ENCODE results near the gene C16orf86. TPM values are rescaled to one million over a fixed set of nuclear protein-coding genes. Genes with fewer than 3 reads are reported as not detected.

C16orf86 gene
- total and polyA plus RNA-seq, 2 of the 8 experiments (the other 6 are each of a cell fraction or from before 2014, with no cell fraction given) = 1.4 to 2.3 TPM

DNA sequence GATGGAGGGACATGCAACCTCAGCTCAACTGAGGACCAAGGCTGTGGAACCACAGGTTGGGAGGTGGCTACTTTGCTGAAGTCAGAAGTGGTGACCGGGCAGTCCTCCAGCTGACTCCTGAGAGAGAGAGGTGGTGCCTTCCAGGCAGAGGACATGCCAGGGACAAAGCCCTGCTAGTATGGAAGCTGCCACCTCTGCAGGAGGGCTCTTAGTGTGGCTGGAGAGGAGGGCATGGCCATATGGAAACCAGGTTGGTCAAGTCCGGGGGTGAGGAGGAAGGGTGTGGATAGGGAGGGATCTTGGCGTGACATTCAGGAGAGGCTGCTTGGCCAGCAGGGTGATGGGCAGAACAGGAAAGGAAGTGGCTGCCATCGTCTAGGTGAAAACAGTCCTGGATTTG, 5.7 kb downstream of the C16orf86 start:
- Histone ChIP-seq H2BK12ac (ENCODE audit: low read depth, low read length) (no peak overlapping the region), H3K79me1 (ENCODE audit: low read depth, low read length) (no peaks in the 10 kb centered on the region; the same call in 1 of the 2 replicates), H3K27ac (ENCODE audit: low read depth, low read length) (no peak overlapping the region), H2BK5ac (ENCODE audit: low read depth, low read length) (no peak overlapping the region), H4K5ac (ENCODE audit: insufficient read length, low read depth, low read length) (no peak overlapping the region), H2BK15ac (ENCODE audit: low read length) (no peak overlapping the region), H3K79me2 (ENCODE audit: control insufficient read depth in 1 of 2, insufficient read depth in 2 of 2, low read length in 2 of 2) (no peaks in the 10 kb centered on the region), H3K23ac (ENCODE audit: insufficient read length) (no peak overlapping the region), H4K20me1 (replicated peaks in 1 of 2; ENCODE audit: control insufficient read depth in 1 of 2, insufficient read depth in 2 of 2, low read length in 2 of 2) (peaks cover 3 to 12% of the 10 kb centered on the region in 2 experiments), H3K18ac (ENCODE audit: extremely low read depth, low read length) (no peak overlapping the region), H3K4me2 (ENCODE audit: insufficient read depth in 1 of 2, low read depth in 2 of 2, low read length in 2 of 2) (no peak overlapping the region), H2BK20ac (ENCODE audit: low read length) (no peak overlapping the region), H3K9ac (replicated peaks in 1 of 4; ENCODE audit: extremely low read depth in 1 of 4, low read depth in 3 of 4, low read length in 3 of 4) (no peak overlapping the region), H2AK5ac (ENCODE audit: low read depth, low read length) (no peak overlapping the region), H3K23me2 (ENCODE audit: low read depth, low read length) (no peaks in the 10 kb centered on the region), H4K91ac (replicated peaks; ENCODE audit: insufficient read length, low read length) (no peak overlapping the region), H3K27me3 (replicated peaks in 1 of 4; ENCODE audit: control insufficient read depth in 3 of 4, extremely low read depth in 1 of 4, insufficient read depth in 3 of 4, low read length in 3 of 4) (no peaks in the 10 kb centered on the region; a peak in 1 of 7 replicates), H3K9me3 (ENCODE audit: insufficient read depth in 2 of 2, low read depth in 1 of 2, low read length in 1 of 2) (no peaks in the 10 kb centered on the region), H3K56ac (replicated peaks; ENCODE audit: insufficient read length, low read depth, low read length) (no peak overlapping the region), H3K4me1 (replicated peaks in 1 of 4; ENCODE audit: control insufficient read depth in 3 of 4, insufficient read depth in 4 of 4, low read length in 3 of 4) (peaks cover 0 to 9% (median 4%) of the 10 kb centered on the region in 4 experiments; a peak in 4 of 7 replicates), H2BK120ac (replicated peaks; ENCODE audit: low read depth, low read length) (no peak overlapping the region), H4K8ac (ENCODE audit: extremely low read depth, insufficient read depth, low read length) (no peak overlapping the region), H3K4ac (replicated peaks; ENCODE audit: insufficient read length, low read depth, low read length) (no peak overlapping the region), H3K14ac (ENCODE audit: insufficient read length) (no peak overlapping the region), H3K36me3 (ENCODE audit: control insufficient read depth in 2 of 4, insufficient read depth in 4 of 4, low read length in 3 of 4) (0 out of 8 replicates have a peak, but pooled peaks cover 0 to 3% (median 0%) of the 10 kb centered on the region in 4 experiments), H3K4me3 (ENCODE audit: extremely low read depth in 1 of 4, insufficient read depth in 2 of 4, low read depth in 3 of 4, low read length in 4 of 4) (no peak overlapping the region), H2AFZ (ENCODE audit: low read length) (no peak overlapping the region)
- no peak for FAIRE-seq
- WGBS, 2 experiments (ENCODE audit: extremely low coverage in 1 of 2, insufficient coverage in 1 of 2, insufficient read length in 1 of 2, insufficient replicate concordance in 2 of 2, low coverage in 1 of 2, low lambda C conversion rate in 2 of 2, missing lambda C conversion rate in 1 of 2) = 95% methylated on average over 4 of the region's 4 CpGs; no CpG with 5 or more reads in 1 of the 2 experiments
- ChIA-PET POLR2A (ENCODE audit: partially characterized antibody) (interaction anchor here (0.8 to 1.8 kb wide), 4 partner anchors 14 to 268 kb away, joined by 3 to 7 read pairs (median 4); partner anchors contain the start of gene GFOD2), CTCF (ENCODE audit: partially characterized antibody) (interaction anchor here (0.6 to 5.5 kb wide), 69 partner anchors 8 to 964 kb away, joined by 3 to 46 read pairs (median 5); partner anchors contain the start of genes ACD, CARMIL2, EDC4 and GFOD2)
- no peak for TF ChIP-seq RAD21 (IDR thresholded peaks at IDR 0.05 in 1 of 2, conservative IDR thresholded peaks at IDR 0.05 in 1 of 2; ENCODE audit: low read depth in 2 of 2, low read length in 2 of 2)
- no peak for TF ChIP-seq YY1 (IDR thresholded peaks at IDR 0.05; ENCODE audit: low read depth, low read length)
- TF ChIP-seq TAF1 (IDR thresholded peaks at IDR 0.05; ENCODE audit: low read depth, low read length) = no peak
- TF ChIP-seq POU5F1 (IDR thresholded peaks at IDR 0.05; ENCODE audit: low read depth, low read length) = no peak
- no peak for TF ChIP-seq HDAC2 (IDR thresholded peaks at IDR 0.05; ENCODE audit: borderline replicate concordance in 1 of 2, low read depth in 2 of 2, low read length in 2 of 2)
- TF ChIP-seq NRF1 (IDR thresholded peaks at IDR 0.05; ENCODE audit: low read depth, low read length) = no peak
- TF ChIP-seq MAX (IDR thresholded peaks at IDR 0.05) = no peak
- DNase-seq (ENCODE audit: low read depth in 1 of 2, low spot score in 2 of 2) = no peak

All from H1 (cell line).